HL-60/S4 treated with phorbol 12-myristate 13-acetate at 8.2 ng/mL for 4 days and 3 days (cell line): ENCODE results near the gene CD74.
"Not testable (repeated sequence)": the region's sequence is repeated elsewhere in the genome, so short reads cannot be mapped to it uniquely, and the experiment has no call there.

Source experiments
- in situ Hi-C: fragments of 300-500 bp; cut with MboI; formaldehyde crosslinking; loops from 2 replicates; pipeline ENCODE4 v1.15.0; 2022; ENCODE audit warnings: low sequenced_read_pairs

Gene CD74

DNA sequence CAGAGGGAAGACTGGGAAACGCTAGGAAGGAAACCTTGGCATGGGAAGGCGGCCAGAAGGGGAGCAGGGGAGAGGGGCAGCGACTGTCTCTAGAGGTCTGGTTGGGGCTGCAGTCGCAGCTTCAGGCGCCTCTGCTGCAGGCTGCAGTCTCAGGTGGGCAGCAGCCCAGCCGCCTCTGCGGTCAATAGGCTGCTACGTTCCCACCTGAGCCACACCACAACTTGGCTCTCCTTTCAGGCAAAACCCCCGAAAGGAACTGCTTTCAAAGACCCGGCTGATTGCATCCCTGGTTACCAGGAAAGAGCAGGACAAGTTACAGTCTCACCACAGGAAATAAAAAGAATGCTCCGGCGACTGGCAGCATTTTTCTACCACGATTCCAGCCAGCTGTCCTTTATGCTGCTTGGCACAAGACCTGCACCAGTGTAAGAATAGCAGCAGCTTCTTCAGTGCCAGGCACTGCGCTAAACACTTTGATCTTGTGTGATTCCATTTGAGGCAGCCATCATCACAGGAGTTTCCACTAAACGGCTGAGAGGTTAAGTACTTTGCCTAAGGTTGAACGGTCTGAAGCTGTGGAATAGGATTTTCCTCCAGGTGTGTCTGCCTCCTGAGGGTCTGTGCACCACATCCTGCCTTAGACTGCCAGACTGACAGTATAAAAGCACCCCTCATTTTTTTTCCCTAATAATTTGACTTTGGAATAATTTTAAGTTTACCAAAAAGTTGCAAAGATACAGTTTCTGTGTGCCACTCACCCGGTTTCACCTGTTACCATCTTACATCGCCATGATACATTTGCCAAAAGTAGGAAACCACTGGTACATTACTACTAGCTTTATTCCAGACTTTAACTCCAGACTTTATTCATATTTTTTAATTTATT is 29.3 kb upstream of the CD74 start:
- in situ Hi-C loops, result no loop called here

DNA sequence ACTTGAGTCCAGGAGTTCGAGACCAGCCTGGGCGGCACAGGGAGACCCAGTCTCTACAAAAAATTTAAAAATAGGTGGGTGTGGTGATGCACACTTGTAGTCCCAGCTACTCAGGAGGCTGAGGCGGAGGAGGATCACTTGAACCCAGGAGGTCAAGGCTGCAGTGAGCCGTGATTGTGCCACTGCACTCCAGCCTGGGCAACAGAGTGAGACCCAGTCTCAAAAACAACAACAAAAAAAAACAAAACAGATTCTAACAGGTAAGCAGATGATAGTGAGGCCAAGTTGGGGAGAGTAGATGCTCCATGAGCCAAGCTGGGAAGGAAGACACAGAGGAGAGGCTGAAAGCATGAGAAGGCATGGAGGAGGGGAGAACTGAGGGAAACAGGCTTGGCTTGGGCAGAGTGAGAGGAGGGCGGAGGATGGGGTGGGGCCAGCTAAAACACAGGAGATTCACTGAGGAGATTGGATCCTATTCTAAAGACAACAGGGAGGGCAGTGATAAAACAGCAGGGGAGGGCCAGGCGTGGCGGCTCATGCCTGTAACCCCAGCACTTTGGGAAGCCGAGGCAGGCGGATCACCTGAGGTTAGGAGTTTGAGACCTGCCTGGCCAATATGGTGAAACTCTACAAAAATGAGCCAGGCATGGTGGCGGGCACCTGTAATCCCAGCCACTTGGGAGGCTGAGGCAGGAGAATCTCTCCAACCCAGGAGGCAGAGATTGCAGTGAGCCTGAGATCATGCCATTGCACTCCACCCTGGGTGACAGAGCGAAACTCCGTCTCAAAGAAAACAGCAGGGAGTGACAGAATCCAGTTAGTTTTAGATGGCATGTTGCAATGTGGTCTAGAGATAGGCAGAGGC is 28.5 kb upstream of the CD74 start:
- in situ Hi-C loops, result no loop called here

DNA sequence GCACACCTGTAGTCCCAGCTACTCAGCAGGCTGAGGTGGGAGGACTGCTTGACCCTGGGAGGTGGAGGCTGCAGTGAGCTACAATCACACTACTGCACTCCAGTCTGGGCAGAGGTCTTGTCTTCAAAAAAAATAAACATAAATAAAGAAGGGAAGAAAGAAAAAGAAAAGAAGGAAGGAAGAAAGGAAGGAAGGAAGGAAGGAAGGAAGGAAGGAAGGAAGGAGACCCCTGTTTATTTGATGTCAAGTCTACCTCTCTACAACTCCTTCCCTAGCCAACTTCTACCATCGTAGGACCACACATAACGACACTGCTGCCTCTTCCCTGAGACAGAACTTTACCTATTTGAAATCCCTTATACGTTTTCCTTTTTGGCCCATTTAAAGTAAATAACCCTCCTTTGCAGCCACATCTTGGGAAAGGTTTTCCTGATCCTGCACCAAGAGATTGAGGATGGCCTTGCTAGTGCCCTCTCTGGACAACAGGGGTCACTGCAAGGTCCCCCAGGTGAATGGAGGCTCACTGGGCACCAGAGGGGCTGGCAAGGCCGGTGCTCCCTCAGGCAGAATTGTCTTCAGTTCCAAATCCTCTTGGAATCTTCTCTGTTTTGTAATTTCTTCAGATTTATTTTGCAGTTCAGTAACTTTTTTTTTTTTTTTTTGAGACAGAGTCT is 26.3 kb upstream of the CD74 start:
- in situ Hi-C loops, result no loop called here

DNA sequence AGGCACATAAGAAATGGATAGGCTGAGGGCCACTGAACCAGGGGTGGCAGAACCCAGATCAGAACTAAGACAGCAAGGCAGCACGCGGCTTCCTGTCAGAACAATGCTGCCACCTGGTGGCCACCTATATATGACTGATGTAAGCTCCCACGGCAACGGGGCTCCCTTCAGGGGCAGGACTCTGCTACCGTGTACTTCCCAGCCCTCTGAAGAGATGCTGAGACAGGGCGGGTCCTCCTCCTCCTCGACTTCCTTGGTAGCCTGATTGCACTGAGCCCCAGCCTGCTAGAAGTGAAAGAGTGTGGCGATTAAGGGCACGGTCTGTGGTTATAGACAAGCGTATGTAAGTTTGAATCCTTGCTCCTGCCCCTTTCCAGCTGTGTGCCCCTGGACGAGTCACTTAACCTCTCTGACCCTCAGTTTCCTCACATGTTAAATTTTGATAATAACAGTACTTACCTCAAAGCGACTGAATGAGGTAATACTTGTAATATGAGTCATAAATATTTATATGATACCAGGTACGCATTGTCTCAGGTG is 23.5 kb upstream of the CD74 start:
- in situ Hi-C loops, result no loop called here

DNA sequence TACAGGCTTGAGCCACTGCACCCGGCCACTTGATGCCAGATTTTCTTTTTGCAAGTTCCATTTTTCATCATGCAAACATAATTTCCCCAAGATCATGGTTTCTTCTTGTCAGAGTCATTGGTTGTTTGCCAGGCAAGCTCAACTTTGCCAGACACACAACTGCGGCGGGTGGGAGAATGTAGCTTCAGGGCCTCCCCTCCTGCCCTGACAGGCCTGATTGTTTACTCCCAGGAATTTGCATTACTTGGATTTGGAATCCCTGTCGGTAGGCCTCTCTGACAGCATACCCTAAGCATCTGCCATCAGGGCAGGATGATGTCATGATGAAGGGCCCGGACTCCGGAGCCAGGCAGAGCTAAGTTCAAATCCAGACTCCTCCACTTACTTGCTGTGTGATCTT is 21.8 kb upstream of the CD74 start:
- in situ Hi-C loops, result no loop called here

DNA sequence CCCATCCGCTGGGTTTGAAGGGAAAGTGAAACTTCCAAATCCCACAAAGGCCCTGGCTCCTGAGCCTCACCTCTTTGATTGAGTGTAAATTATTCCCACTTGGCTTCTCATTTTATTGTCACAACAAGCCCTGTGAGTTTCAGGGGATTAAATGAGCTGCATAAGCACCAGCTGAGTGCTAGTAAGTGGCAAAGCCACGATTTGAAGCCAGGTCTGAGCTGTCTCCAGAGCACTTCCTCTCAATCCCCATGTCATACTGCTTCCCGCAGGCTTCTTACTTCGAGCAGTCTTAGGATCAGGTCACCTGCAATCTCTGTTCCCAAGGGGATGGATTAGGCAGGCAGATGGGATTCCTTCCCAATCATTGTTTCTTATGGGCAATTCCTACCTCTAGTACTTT is 18.9 kb upstream of the CD74 start:
- in situ Hi-C loops, result no loop called here

DNA sequence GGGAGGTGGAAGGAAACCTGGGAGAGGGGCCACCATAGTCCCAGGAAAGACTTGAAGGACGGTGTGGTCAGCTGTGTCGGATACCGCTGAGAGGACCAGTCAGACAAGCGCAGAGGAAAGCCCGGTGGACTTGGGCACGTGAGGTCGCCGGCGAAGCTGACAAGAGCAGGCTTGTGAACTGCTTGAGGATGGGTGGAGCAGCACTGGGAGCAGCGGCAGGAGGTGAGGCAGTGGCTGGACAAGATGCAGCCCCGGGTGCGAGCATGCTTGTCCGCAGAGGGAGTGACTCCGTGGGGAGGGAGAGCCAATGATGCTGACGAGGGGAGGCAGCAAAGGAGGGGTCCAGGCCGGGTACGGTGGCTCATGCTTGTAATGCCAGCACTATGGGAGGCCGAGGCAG is 18.3 kb upstream of the CD74 start:
- in situ Hi-C loops, result no loop called here

DNA sequence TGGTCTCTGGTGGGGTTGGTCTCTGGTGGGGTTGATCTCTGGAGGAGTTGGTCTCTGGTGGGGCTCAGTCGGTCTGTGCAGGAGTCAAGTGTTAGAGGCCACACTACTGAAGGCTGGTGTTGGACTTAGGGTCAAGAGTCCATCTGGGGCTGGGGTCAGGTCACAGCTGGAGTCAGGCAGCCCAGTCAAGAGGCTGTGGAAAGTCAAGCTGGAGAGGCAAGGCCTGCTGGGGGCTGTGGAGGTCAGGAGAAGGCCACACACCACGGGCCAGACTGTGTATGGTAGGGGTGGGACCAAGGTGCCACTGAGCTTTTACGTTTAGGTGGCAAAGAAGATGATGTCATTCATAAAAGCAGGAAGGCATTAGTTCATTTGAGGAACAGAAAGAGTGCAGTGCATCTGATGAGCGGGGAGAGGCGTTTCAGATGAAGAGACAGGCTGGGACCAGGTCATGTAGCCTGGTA is 16.7 kb upstream of the CD74 start:
- in situ Hi-C loops, result no loop called here

DNA sequence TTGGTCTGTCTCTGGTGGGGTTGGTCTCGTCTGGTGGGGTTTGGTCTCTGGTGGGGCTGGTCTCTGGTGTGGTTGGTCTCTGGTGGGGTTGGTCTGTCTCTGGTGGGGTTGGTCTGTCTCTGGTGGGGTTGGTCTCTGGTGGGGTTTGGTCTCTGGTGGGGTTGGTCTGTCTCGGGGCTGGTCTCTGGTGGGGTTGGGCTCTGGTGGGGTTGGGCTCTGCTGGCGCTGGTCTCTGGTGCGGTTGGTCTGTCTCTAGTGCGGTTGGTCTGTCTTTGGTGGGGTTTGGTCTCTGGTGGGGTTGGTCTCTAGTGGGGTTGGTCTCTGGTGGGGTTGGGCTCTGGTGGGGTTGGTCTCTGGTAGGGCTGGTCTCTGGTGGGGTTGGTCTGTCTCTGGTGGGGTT is 16.3 kb upstream of the CD74 start:
- in situ Hi-C loops, result no loop called here

DNA sequence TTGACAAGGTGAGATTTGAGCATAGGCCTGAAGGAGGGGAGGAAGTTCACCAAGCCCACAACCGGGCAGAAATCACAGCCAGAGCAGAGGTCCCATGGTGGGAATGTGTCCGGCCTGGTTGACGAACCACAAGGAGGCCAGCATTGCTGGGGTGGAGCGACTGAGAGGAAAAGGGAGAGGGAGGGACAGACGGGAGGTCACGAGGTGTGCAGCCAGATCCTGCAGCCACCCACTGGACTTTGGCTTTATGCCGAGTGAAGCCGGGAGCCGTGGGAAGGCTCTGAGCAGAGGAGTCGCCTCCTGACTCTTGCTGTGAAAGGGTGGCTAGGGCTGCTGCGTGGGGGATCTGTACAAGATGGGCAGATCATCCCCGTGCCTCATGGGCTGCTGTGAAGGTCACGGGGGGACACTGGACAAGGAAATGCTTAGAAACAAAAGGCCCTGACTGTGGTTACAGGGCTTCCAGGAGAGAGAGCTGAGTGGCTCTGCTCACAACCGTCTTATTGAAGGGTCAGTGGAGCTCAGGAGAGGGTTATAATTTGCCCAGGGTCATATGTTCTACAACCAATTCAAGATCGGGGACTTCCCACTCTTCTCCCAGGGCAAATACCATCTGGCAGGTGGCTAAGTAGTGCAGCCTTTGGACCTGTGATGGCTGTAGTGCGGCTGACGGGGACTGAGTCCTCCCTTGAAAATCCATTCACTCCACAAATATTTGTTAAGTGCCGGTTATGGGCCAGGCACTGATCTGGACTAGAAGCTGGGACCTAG is 15.6 kb upstream of the CD74 start:
- in situ Hi-C loops, result no loop called here

DNA sequence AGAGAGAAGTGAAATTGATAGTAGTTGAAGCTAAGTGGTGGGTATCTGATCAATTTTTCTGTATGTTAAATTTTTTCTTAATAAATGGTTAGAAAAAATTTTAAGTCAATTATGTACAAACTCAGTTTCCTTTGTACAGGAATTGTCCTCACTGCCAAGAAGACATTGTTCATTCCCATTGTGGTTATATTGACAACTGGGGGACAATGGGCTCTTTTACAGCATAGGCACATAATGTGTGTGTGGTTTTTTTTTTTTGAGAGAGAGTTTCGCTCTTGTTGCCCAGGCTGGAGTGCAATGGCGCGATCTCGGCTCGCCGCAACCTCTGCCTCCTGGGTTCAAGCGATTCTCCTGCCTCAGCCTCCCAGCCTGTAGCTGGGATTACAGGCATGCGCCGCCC is 13.5 kb upstream of the CD74 start:
- in situ Hi-C loops, result not testable (repeated sequence)

DNA sequence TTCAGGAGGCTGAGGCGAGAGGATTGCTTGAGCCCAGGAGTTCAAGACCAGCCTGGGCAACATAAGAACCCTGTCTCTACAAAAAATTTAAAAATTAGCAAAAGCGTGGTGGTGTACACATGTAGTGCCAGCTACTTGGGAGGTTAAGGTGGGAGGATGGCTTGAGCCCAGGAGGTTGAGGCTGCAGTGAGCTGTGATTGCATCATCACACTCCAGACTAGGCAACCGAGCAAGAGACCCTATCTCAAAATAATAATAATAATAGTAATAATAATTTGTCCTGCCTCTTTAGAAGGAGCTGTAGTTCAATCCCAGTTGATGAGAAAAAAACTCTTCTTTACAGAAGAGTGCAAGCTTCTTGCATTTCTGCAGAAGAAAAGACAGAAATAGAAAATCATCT is 10.0 kb upstream of the CD74 start:
- in situ Hi-C loops, result no loop called here

DNA sequence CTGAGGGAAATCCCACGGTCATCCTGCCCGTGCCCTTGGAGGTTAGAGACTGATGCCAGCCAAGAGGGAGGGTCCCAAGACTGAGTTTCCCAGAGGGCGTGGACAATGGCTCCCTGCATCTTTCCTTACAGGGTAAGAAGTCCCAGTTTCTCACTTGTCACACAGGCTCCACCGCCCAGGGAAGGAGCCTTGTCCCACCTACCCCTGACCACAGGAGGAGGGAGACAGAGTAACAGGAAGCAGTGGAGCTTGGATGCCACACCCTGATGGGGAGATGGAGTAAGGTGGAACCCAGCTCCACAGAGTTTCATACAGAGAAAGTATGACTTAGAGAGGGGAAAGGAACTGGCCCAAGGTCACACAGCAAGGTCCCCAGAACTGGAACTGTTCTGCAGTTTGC is 9.4 kb upstream of the CD74 start:
- in situ Hi-C loops, result no loop called here

DNA sequence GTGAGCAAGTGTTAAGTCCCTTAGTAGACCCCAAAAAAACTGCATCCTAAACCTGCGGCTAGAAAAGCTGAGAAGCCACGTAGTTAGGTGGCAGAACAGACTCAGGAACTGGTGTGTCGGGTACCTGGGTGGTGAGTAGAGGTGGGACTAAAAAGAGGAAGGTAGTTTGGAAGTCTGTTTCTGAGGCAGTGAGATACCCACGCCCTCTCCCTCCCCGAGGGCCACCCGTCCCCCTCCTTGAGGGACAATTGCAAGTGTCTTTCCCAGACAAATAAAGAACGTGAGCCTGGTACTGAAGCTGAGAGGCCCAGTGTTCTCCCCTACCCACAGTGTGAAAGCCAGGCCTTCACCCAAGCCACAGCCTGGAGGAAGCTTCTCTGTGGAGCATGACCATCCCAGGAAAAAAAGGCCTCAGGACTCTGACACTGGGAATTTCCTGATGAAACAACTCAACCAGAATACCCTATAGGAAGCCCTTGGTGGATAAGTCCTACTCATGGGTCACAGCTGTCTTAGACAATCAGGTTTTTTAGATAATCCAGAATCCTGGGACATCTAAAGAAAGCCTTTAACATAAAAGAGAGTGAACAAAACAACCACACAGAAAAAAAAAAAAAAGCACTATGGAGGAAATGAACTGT is 7.0 kb upstream of the CD74 start:
- in situ Hi-C loops, result no loop called here

DNA sequence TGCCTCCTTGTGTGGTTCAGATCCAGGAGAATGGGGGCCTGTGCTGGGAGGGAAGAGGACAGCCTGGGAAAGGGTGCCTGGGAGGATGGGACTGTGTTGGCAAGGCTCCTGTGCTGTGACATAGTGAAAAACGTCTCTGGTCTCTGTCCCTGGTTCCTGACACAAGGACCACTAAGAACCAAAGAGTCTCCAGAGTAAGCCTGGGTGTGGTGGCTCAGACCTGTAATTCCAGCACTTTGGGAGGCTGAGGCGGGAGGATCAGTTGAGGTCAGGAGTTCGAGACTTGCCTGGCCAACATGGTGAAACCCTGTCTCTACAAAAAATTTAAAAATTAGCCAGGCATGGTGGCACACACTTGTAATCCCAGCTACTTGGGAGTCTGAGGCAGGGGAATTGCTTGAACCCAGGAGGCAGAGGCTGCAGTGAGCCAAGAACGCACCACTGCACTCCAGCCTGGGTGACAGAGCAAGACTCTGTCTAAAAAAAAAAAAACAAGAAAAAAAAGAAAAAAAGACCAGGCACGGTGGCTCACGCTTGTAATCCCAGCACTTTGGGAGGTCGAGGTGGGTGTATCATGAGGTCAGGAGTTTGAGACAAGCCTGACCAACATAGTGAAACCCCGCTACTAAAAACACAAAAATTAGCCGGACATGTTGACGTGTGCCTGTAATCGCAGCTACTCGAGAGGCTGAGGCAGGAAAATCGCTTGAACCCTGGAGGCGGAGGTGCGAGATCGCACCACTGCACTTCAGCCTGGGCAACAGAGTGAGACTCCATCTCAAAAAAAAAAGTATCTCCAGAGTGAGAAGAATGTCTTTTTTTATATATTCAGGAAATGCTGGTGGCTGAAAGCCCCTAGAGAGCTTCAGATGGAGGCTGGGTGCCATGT is 1.4 kb upstream of the CD74 start:
- in situ Hi-C loops, result not testable (repeated sequence)

DNA sequence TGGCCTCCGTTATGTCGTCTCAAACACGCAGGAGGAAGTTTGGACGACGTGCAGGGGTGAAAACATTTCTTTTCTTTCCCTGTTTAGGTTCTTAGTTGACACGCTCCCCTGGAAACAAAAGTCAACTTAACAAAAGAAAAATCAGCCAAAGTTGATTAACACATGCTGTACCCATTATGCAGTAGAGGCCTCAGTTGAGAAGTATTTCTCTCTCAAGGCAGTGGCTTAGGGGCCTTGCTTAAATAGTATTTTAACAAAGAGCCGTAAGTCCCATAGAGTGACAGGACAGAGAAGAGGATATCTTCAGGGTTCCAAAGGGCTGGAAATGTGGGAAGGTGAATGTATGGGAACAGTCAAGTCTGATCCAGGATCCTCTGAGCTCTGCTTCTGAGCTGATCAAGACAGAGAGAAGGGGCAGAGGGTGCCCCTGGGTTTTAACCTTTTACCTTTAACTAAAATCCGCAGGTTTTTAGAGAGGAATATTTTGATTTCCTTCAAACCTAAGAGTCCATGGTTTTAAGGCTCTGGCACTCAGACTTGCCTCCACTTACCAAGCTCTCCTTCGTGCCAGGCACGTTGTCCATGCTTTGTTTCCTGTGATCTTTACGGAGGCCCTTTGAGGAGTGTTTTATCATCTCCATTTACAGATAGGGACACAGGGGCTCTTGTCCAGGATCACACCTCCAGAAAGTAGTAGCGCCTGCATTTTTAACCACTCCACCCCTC is 629 bp upstream of the CD74 start:
- in situ Hi-C loops, result no loop called here

DNA sequence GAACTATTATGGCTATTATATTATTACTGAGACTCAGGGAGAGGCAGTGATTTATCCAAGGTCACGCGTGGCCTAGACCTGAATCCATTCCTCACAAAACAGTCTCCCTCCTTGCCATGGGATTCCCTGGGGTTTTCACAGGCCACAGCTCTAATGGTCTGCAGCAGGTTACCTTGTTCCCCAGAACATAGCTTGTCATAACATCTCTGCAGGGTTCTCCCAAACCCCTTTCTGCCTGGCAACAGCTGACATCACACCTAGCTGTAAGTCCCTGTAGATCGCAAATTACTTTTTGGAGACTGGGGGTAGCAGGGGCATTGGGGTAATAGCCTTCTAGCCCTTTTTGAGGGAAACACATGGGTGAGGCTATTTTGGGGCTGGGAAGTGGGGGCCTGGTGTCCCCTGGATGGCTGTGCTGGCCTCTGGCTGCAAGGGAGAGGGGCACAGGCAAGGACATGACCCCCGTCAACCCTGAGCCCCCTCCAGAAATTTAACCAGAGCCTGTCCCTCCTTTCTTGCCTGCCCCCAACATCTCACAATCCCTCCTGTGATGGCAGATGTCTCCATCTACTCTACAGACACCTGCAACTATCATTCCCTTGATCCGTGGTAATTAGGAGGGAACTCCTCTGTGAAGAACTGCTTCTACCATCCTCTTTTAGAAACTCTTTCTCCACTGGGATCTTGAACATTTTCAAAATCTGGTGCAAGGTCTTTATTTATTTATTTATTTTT is 1.3 kb downstream of the CD74 start:
- in situ Hi-C loops, result no loop called here
